HepG2 (cell line): ENCODE measurements around the gene HES6. TPM values are rescaled to one million over a fixed set of nuclear protein-coding genes. Genes with fewer than 3 reads are reported as not detected.

Experiments used
- HOXA7 ChIP-seq: sonication (generic); formaldehyde crosslinking; IDR thresholded peaks from 2 replicates; pipeline ENCODE4 v1.8.1; 2022; ENCODE audit warnings: mild to moderate bottlenecking, missing genetic modification reagents, moderate library complexity
- MED1 ChIP-seq: sonication (generic); formaldehyde crosslinking; IDR thresholded peaks from 2 replicates; pipeline ENCODE4 v1.4.0; 2020; ENCODE audit warnings: missing genetic modification reagents
- MZF1 ChIP-seq: sonication (generic); formaldehyde crosslinking; IDR thresholded peaks from 2 replicates; pipeline ENCODE4 v1.8.1; 2023; ENCODE audit warnings: mild to moderate bottlenecking, missing genetic modification reagents, borderline replicate concordance
- RCOR2 ChIP-seq: IDR thresholded peaks from 2 replicates; pipeline ENCODE4 v1.6.1; 2016; ENCODE audit warnings: missing biosample characterization, missing genetic modification reagents
- SALL1 ChIP-seq: sonication (generic); formaldehyde crosslinking; IDR thresholded peaks from 2 replicates; pipeline ENCODE4 v1.8.0; 2022; ENCODE audit warnings: mild to moderate bottlenecking, missing genetic modification reagents
- SMAD3 ChIP-seq: sonication (generic); formaldehyde crosslinking; IDR thresholded peaks from 2 replicates; pipeline ENCODE4 v1.4.0; 2020; ENCODE audit warnings: missing genetic modification reagents
- SOX5 ChIP-seq: IDR thresholded peaks from 2 replicates; pipeline ENCODE4 v1.6.1; 2016; ENCODE audit warnings: borderline replicate concordance
- TBP ChIP-seq: sonication (generic); formaldehyde crosslinking; IDR thresholded peaks from 2 replicates; pipeline ENCODE4 v1.5.0; 2020; ENCODE audit warnings: missing genetic modification reagents
- WIZ ChIP-seq: sonication (generic); formaldehyde crosslinking; IDR thresholded peaks from 2 replicates; pipeline ENCODE4 v1.5.1; 2020; ENCODE audit warnings: mild to moderate bottlenecking, missing genetic modification reagents
- ZBTB20 ChIP-seq: sonication (generic); formaldehyde crosslinking; IDR thresholded peaks from 2 replicates; pipeline ENCODE4 v1.8.1; 2023; ENCODE audit warnings: missing genetic modification reagents, low read depth, mild to moderate bottlenecking, borderline replicate concordance
- ZNF3 ChIP-seq: IDR thresholded peaks from 2 replicates; pipeline ENCODE4 v1.7.0; 2017; ENCODE audit warnings: inconsistent platforms
- ZNF337 ChIP-seq: sonication (generic); formaldehyde crosslinking; IDR thresholded peaks from 2 replicates; pipeline ENCODE4 v1.5.1; 2020; ENCODE audit warnings: missing genetic modification reagents, low read depth, mild to moderate bottlenecking, borderline replicate concordance
- ZNF644 ChIP-seq: IDR thresholded peaks from 2 replicates; pipeline ENCODE4 v1.6.1; 2016; ENCODE audit warnings: low read depth
- ZSCAN30 ChIP-seq: sonication (generic); formaldehyde crosslinking; IDR thresholded peaks from 2 replicates; pipeline ENCODE4 v1.5.0; 2020; ENCODE audit warnings: mild to moderate bottlenecking, missing genetic modification reagents
- polyA plus RNA-seq, 8 experiments: library from polyadenylated mRNA; depleted of rRNA in 3 of 8; stranded (reverse) in 7 of 8; unstranded in 1 of 8; fragments of >200 nt; fragmentation: Illumina TruSeq in 4 of 8; extraction: Trizol in 4 of 8; gene quantifications; 2 replicates each; pipeline versions ENCODE4 v1.2.1 to v1.2.3, GENCODE V29; 2011 to 2016; ENCODE audit warnings: low read depth in 4 of 8, missing spikeins in 1 of 8, mixed read lengths in 1 of 8; ENCODE audit not compliant: insufficient read depth in 1 of 8
- total RNA-seq, 5 experiments: library from RNA; depleted of rRNA; stranded (reverse); fragments of >200 nt; fragmentation: Illumina TruSeq; extraction: Trizol; gene quantifications; 2 replicates each; pipeline ENCODE4 v1.2.3, GENCODE V29; 2016; ENCODE audit warnings: low read depth in 1 of 5
- TF ChIP-seq, protein P1 (sequence below): sonication (generic); formaldehyde crosslinking; IDR thresholded peaks from 2 replicates; pipeline ENCODE4 v1.4.0; 2020; ENCODE audit warnings: missing genetic modification reagents, low read depth, mild to moderate bottlenecking, borderline replicate concordance
- TF ChIP-seq, protein P2 (sequence below): sonication (generic); formaldehyde crosslinking; IDR thresholded peaks from 2 replicates; pipeline ENCODE4 v1.5.0; 2020; ENCODE audit warnings: missing genetic modification reagents
- TF ChIP-seq, protein P3 (sequence below): sonication (generic); formaldehyde crosslinking; IDR thresholded peaks from 2 replicates; pipeline ENCODE4 v1.4.0; 2020; ENCODE audit warnings: missing genetic modification reagents
- TF ChIP-seq, protein P4 (sequence below): sonication (generic); formaldehyde crosslinking; IDR thresholded peaks from 2 replicates; pipeline ENCODE4 v1.4.0; 2020; ENCODE audit warnings: missing genetic modification reagents
- TF ChIP-seq, protein P5 (sequence below): sonication (generic); formaldehyde crosslinking; IDR thresholded peaks from 2 replicates; pipeline ENCODE4 v1.5.1; 2020; ENCODE audit warnings: missing genetic modification reagents, mild to moderate bottlenecking, borderline replicate concordance

The HES6 gene
- total and polyA plus RNA-seq, 2 of the 13 experiments (the other 11 are each of a cell fraction or from before 2014, with no cell fraction given), result 19.5 to 82.8 TPM

DNA sequence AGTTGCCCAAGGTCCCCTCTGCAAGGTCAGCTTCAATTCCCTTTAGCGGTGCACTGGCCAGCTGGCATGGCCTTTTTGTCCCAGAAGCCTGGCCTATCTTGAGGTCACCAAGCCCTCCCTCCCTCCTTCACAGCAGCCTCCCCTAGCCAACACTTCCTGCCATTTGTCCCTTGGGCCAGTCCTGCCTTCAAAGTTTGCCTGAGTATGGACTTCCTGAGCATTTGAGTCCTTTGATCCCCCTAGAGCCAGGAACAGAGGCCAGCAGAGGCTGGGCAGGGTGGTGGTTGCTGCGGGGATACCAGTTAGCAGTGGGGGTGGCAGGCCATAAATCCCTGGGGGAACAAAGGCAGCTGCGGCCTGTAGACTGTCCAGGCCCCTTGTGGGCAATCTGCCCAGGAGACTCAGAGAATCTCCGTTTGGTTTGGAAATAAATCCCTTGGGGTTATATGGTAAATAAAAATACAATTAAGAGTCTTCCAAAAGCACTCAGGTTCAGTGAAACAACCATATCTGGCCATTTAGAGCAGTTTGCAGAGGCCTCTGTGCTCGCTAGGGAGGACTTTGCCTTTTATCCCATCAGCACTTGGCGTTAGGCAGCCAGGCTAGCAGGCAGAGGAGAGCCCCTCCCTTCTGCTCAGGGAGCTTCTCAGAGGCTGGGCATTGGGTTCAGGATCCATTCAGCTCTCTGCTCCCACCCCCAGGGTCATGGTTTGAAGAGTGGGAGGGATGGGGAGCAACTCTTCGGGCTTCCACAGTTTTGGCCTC, 3.1 kb upstream of the HES6 start (continued):
- peak; percentile 11; the same call in 1 of the 2 replicates for TF ChIP-seq MED1 (CRISPR knock-in tag)
- TF ChIP-seq SMAD3 (CRISPR knock-in tag), result no peak
- TF ChIP-seq, protein P1, sequence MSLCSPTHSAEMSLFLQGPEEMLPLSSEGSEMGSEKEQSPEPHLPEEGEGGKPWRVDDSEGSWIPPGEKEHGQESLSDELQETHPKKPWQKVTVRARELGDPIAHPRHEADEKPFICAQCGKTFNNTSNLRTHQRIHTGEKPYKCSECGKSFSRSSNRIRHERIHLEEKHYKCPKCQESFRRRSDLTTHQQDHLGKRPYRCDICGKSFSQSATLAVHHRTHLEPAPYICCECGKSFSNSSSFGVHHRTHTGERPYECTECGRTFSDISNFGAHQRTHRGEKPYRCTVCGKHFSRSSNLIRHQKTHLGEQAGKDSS, result no peak; the same call in 1 of the 2 replicates
- TF ChIP-seq, protein P2, sequence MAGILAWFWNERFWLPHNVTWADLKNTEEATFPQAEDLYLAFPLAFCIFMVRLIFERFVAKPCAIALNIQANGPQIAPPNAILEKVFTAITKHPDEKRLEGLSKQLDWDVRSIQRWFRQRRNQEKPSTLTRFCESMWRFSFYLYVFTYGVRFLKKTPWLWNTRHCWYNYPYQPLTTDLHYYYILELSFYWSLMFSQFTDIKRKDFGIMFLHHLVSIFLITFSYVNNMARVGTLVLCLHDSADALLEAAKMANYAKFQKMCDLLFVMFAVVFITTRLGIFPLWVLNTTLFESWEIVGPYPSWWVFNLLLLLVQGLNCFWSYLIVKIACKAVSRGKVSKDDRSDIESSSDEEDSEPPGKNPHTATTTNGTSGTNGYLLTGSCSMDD (CRISPR knock-in tag), result no peak
- TF ChIP-seq RCOR2 (CRISPR knock-in tag), result no peak; the same call in 1 of the 2 replicates
- no peak for TF ChIP-seq MZF1 (CRISPR knock-in tag)
- TF ChIP-seq, protein P3, sequence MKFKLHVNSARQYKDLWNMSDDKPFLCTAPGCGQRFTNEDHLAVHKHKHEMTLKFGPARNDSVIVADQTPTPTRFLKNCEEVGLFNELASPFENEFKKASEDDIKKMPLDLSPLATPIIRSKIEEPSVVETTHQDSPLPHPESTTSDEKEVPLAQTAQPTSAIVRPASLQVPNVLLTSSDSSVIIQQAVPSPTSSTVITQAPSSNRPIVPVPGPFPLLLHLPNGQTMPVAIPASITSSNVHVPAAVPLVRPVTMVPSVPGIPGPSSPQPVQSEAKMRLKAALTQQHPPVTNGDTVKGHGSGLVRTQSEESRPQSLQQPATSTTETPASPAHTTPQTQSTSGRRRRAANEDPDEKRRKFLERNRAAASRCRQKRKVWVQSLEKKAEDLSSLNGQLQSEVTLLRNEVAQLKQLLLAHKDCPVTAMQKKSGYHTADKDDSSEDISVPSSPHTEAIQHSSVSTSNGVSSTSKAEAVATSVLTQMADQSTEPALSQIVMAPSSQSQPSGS (CRISPR knock-in tag), result no peak; the same call in 1 of the 2 replicates
- peak; percentile 24; the same call in 1 of the 2 replicates for TF ChIP-seq SOX5
- TF ChIP-seq SALL1 (CRISPR knock-in tag), result 0 out of 2 replicates have a peak, but pooled peaks have one; percentile 38
- TF ChIP-seq, protein P4, sequence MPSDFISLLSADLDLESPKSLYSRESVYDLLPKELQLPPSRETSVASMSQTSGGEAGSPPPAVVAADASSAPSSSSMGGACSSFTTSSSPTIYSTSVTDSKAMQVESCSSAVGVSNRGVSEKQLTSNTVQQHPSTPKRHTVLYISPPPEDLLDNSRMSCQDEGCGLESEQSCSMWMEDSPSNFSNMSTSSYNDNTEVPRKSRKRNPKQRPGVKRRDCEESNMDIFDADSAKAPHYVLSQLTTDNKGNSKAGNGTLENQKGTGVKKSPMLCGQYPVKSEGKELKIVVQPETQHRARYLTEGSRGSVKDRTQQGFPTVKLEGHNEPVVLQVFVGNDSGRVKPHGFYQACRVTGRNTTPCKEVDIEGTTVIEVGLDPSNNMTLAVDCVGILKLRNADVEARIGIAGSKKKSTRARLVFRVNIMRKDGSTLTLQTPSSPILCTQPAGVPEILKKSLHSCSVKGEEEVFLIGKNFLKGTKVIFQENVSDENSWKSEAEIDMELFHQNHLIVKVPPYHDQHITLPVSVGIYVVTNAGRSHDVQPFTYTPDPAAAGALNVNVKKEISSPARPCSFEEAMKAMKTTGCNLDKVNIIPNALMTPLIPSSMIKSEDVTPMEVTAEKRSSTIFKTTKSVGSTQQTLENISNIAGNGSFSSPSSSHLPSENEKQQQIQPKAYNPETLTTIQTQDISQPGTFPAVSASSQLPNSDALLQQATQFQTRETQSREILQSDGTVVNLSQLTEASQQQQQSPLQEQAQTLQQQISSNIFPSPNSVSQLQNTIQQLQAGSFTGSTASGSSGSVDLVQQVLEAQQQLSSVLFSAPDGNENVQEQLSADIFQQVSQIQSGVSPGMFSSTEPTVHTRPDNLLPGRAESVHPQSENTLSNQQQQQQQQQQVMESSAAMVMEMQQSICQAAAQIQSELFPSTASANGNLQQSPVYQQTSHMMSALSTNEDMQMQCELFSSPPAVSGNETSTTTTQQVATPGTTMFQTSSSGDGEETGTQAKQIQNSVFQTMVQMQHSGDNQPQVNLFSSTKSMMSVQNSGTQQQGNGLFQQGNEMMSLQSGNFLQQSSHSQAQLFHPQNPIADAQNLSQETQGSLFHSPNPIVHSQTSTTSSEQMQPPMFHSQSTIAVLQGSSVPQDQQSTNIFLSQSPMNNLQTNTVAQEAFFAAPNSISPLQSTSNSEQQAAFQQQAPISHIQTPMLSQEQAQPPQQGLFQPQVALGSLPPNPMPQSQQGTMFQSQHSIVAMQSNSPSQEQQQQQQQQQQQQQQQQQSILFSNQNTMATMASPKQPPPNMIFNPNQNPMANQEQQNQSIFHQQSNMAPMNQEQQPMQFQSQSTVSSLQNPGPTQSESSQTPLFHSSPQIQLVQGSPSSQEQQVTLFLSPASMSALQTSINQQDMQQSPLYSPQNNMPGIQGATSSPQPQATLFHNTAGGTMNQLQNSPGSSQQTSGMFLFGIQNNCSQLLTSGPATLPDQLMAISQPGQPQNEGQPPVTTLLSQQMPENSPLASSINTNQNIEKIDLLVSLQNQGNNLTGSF (CRISPR knock-in tag), result no peak
- TF ChIP-seq, protein P5, sequence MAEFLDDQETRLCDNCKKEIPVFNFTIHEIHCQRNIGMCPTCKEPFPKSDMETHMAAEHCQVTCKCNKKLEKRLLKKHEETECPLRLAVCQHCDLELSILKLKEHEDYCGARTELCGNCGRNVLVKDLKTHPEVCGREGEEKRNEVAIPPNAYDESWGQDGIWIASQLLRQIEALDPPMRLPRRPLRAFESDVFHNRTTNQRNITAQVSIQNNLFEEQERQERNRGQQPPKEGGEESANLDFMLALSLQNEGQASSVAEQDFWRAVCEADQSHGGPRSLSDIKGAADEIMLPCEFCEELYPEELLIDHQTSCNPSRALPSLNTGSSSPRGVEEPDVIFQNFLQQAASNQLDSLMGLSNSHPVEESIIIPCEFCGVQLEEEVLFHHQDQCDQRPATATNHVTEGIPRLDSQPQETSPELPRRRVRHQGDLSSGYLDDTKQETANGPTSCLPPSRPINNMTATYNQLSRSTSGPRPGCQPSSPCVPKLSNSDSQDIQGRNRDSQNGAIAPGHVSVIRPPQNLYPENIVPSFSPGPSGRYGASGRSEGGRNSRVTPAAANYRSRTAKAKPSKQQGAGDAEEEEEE (CRISPR knock-in tag), result peak; percentile 67; the same call in 1 of the 2 replicates
- TF ChIP-seq TBP (CRISPR knock-in tag), result no peak
- no peak for TF ChIP-seq ZNF3 (CRISPR knock-in tag)
- no peak for TF ChIP-seq ZNF337 (CRISPR knock-in tag)
- TF ChIP-seq ZNF644 (CRISPR knock-in tag), result 0 out of 2 replicates have a peak, but pooled peaks have one; percentile 52
- TF ChIP-seq ZBTB20 (CRISPR knock-in tag), result no peak
- no peak for TF ChIP-seq HOXA7 (CRISPR knock-in tag)
- no peak for TF ChIP-seq ZSCAN30 (CRISPR knock-in tag)
- TF ChIP-seq WIZ (CRISPR knock-in tag), result 0 out of 2 replicates have a peak, but pooled peaks have one; percentile 65
